Measurements from ENCODE around the gene LYPD5. TPM values are rescaled to one million over a fixed set of nuclear protein-coding genes. Genes with fewer than 3 reads are reported as not detected.
A peak's percentile ranks its signal among the peaks of the same experiment; 100 is the strongest.

The LYPD5 gene
- polyA plus RNA-seq, 3 donors: 0.19 to 0.39 (median 0.24) TPM

GRCh38 chr19:43847884-43848283 lies 45.6 kb upstream of the LYPD5 start:
- Histone ChIP-seq H3K9me3 (replicated peaks in 1 of 2; ENCODE audit: control insufficient read depth in 1 of 2, insufficient read depth in 1 of 2, low read length in 2 of 2) (peaks cover 25 to 97% of the 10 kb centered on the region in 2 donors), H3K4me3 (replicated peaks in 1 of 3; ENCODE audit: low read depth in 2 of 3, low read length in 3 of 3) (peak overlapping the region in 1 of 3 experiments; percentile 47), H4K20me1 (ENCODE audit: insufficient read depth, low read length) (no peaks in the 10 kb centered on the region), H2AFZ (ENCODE audit: insufficient read depth, low read depth, low read length, poor library complexity, severe bottlenecking) (no peak overlapping the region), H3K79me2 (ENCODE audit: insufficient read depth, low read length) (no peaks in the 10 kb centered on the region), H3K36me3 (replicated peaks in 1 of 2; ENCODE audit: control insufficient read depth in 1 of 2, insufficient read depth in 2 of 2, low read length in 2 of 2) (peaks cover 3 to 50% of the 10 kb centered on the region in 2 donors), H3K4me2 (replicated peaks; ENCODE audit: extremely low read depth, low read length, poor library complexity, severe bottlenecking) (no peak overlapping the region), H3K27ac (ENCODE audit: low read depth in 1 of 2, low read length in 2 of 2) (no peak overlapping the region), H3K4me1 (ENCODE audit: control insufficient read depth in 1 of 2, insufficient read depth in 2 of 2, low read length in 2 of 2) (no peaks in the 10 kb centered on the region), H3K9ac (ENCODE audit: insufficient read depth, low read length, poor library complexity, severe bottlenecking) (no peak overlapping the region), H3K27me3 (ENCODE audit: control insufficient read depth in 2 of 2, insufficient read depth in 2 of 2, low read length in 2 of 2) (no peaks in the 10 kb centered on the region)
- H3K4me1 Mint-ChIP-seq: no peaks in the 10 kb centered on the region
- H3K36me3 Mint-ChIP-seq: peaks cover 29 to 32% of the 10 kb centered on the region in 2 donors
- peaks cover 32 to 84% (median 73%) of the 10 kb centered on the region in 7 donors for H3K9me3 Mint-ChIP-seq
- no peaks in the 10 kb centered on the region for H3K27me3 Mint-ChIP-seq (ENCODE audit: low read depth in 3 of 3)
- no peak overlapping the region for H3K27ac Mint-ChIP-seq
- intact Hi-C loops (cut with micrococcal nuclease): no loop called here
- no peak for TF ChIP-seq CTCF (IDR thresholded peaks at IDR 0.05)
- H3K4me3 Mint-ChIP-seq: no peak overlapping the region
- WGBS (ENCODE audit: insufficient coverage): 89% methylated on average over 2 of the region's 4 CpGs
- DNase-seq: no peak

GRCh38 chr19:43847246-43847645 lies 45.0 kb upstream of the LYPD5 start:
- no peaks in the 10 kb centered on the region for H3K4me1 Mint-ChIP-seq
- H3K4me3 ChIP-seq (replicated peaks in 1 of 3; ENCODE audit: low read depth in 2 of 3, low read length in 3 of 3): peak overlapping the region in 1 of 3 experiments; percentile 47
- no peaks in the 10 kb centered on the region for H4K20me1 ChIP-seq (ENCODE audit: insufficient read depth, low read length)
- no peak for TF ChIP-seq CTCF (IDR thresholded peaks at IDR 0.05)
- H3K9ac ChIP-seq (ENCODE audit: insufficient read depth, low read length, poor library complexity, severe bottlenecking): no peak overlapping the region
- H3K36me3 ChIP-seq (replicated peaks in 1 of 2; ENCODE audit: control insufficient read depth in 1 of 2, insufficient read depth in 2 of 2, low read length in 2 of 2): peaks cover 8 to 57% of the 10 kb centered on the region in 2 donors
- H3K79me2 ChIP-seq (ENCODE audit: insufficient read depth, low read length): no peaks in the 10 kb centered on the region
- H3K4me2 ChIP-seq (replicated peaks; ENCODE audit: extremely low read depth, low read length, poor library complexity, severe bottlenecking): no peak overlapping the region
- no peak overlapping the region for H2AFZ ChIP-seq (ENCODE audit: insufficient read depth, low read depth, low read length, poor library complexity, severe bottlenecking)
- peaks cover 30 to 82% (median 71%) of the 10 kb centered on the region in 7 donors for H3K9me3 Mint-ChIP-seq
- H3K27me3 Mint-ChIP-seq (ENCODE audit: low read depth in 3 of 3): no peaks in the 10 kb centered on the region
- no peak overlapping the region for H3K27ac Mint-ChIP-seq
- no peak for DNase-seq
- H3K36me3 Mint-ChIP-seq: peaks cover 33 to 37% of the 10 kb centered on the region in 2 donors
- no CpG with 5 or more reads among the region's 1 CpG for WGBS (ENCODE audit: insufficient coverage)
- H3K4me1 ChIP-seq (ENCODE audit: control insufficient read depth in 1 of 2, insufficient read depth in 2 of 2, low read length in 2 of 2): no peaks in the 10 kb centered on the region
- no peak overlapping the region for H3K27ac ChIP-seq (ENCODE audit: low read depth in 1 of 2, low read length in 2 of 2)
- H3K9me3 ChIP-seq (replicated peaks in 1 of 2; ENCODE audit: control insufficient read depth in 1 of 2, insufficient read depth in 1 of 2, low read length in 2 of 2): peaks cover 26 to 97% of the 10 kb centered on the region in 2 donors
- intact Hi-C loops (cut with micrococcal nuclease): no loop called here
- H3K27me3 ChIP-seq (ENCODE audit: control insufficient read depth in 2 of 2, insufficient read depth in 2 of 2, low read length in 2 of 2): no peaks in the 10 kb centered on the region
- no peak overlapping the region for H3K4me3 Mint-ChIP-seq

All from CD14-positive monocyte (primary cell).